HL-60 (cell line): Measurements from ENCODE around the gene BROX.

Experiments
- CTCF ChIP-seq: IDR thresholded peaks from one replicate; pipeline ENCODE4 v1.5.1; 2011; ENCODE audit warnings: low read length, control low read depth, inconsistent platforms; ENCODE audit not compliant: insufficient read depth
- POLR2AphosphoS5 ChIP-seq: IDR thresholded peaks from 2 replicates; pipeline ENCODE4 v1.6.1; 2012; ENCODE audit warnings: low read depth
- REST ChIP-seq: IDR thresholded peaks from 2 replicates; pipeline ENCODE4 v1.6.1; 2012; ENCODE audit warnings: low read depth; ENCODE audit not compliant: insufficient replicate concordance
- SPI1 ChIP-seq: IDR thresholded peaks from 2 replicates; pipeline ENCODE4 v1.6.1; 2012; ENCODE audit warnings: low read depth, mild to moderate bottlenecking, borderline replicate concordance

- TF ChIP-seq SPI1 (no peak), CTCF (no peak), REST (no peak), POLR2AphosphoS5 (no peak)
These were observed 27.1 kb downstream of the BROX start for GRCh38 chr1:222739465-222739864.
